ENCODE results near the gene EEF1AKMT4.
A peak's percentile ranks its signal among the peaks of the same experiment; 100 is the strongest.

GRCh38 chr3:184284696-184285095, 35.2 kb downstream of the EEF1AKMT4 start:
- TF ChIP-seq CTCF (IDR thresholded peaks at IDR 0.05) (peak; percentile 69), ZFX (IDR thresholded peaks at IDR 0.05; ENCODE audit: borderline replicate concordance) (no peak)
